HG02943 (cell line): ENCODE results near the gene KRT9.

ENCODE experiments used
- ATAC-seq: cut with Tn5 transposase; IDR thresholded peaks from one replicate; pipeline ENCODE4 v1.9.1; 2021; ENCODE audit warnings: mild to moderate bottlenecking, low read depth, moderate library complexity; ENCODE audit not compliant: unreplicated experiment

KRT9 gene

GRCh38 chr17:41516147-41516829 is 55.6 kb downstream of the KRT9 start:
- ATAC-seq = no peak
